ENCODE data around the gene LHX4. TPM values are rescaled to one million over a fixed set of nuclear protein-coding genes. Genes with fewer than 3 reads are reported as not detected.

The LHX4 gene
- total RNA-seq, 3 donors from 2014 or later = 0.41 to 2.5 (median 0.89) TPM

- no peak overlapping the region for H3K4me3 ChIP-seq
- no peaks in the 10 kb centered on the region for H3K36me3 ChIP-seq (ENCODE audit: low read depth)
- intact Hi-C loops (cut with DNase I, micrococcal nuclease) = no loop called here
- DNase-seq (no peak), ATAC-seq (no peak)
- no peaks in the 10 kb centered on the region for H3K9me3 ChIP-seq
- TF ChIP-seq CTCF (IDR thresholded peaks at IDR 0.05) = no peak
- no peaks in the 10 kb centered on the region for H3K4me1 ChIP-seq (ENCODE audit: low read depth)
These were observed 32.8 kb downstream of the LHX4 start for GRCh38 chr1:180262628-180263488.

DNA sequence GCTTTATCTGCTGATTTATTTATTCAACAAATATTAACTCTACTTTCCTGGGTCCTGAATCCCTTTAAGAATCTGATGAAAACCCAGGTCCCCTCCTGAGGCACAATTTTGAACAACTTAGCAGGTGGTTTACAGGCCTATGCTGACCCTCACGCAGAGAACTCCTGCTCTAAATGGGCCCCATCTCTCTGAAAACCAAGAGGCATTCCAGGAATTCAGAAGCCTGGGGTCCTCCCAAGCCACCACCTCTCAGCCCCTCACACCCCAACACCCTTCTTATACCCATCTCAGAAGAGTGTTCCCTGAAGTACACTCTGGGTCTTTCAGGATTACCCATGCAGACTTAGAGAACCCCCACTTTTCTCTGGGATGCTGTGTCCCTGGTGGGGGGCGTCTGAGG is 34.5 kb downstream of the LHX4 start:
- no peak for DNase-seq
- intact Hi-C loops (cut with DNase I, micrococcal nuclease) = no loop called here

DNA sequence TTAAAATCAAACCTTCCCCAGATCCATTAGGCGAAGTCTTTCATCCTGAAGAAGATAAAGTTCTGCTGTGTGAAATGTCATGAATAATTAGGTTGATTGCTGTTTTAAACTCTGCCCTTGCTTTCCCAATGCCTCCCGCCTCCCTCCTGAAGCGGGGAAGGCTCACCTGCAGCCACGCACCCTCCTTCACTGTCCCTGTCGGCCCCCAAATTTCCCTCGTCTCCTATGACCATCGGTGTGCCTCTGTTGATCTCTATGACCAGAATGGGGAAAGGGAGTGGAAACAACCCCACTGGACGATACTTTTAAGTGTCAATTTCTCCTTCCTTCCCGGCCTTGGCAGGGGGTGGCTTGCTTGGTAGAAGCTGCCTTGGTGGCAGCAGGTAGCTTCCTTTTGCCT is 35.1 kb downstream of the LHX4 start:
- no peaks in the 10 kb centered on the region for H3K4me1 ChIP-seq (ENCODE audit: low read depth)
- no peak for ATAC-seq
- no peaks in the 10 kb centered on the region for H3K9me3 ChIP-seq
- no peak for TF ChIP-seq CTCF (IDR thresholded peaks at IDR 0.05)
- no peak for DNase-seq
- H3K4me3 ChIP-seq = no peak overlapping the region
- H3K36me3 ChIP-seq (ENCODE audit: low read depth) = no peaks in the 10 kb centered on the region
- intact Hi-C loops (cut with DNase I, micrococcal nuclease) = no loop called here

More for the DNA sequence above, 34.5 kb downstream of the LHX4 start:
- no peak for ATAC-seq
- no peak overlapping the region for H3K4me3 ChIP-seq
- H3K9me3 ChIP-seq = no peaks in the 10 kb centered on the region
- H3K4me1 ChIP-seq (ENCODE audit: low read depth) = no peaks in the 10 kb centered on the region
- no peaks in the 10 kb centered on the region for H3K36me3 ChIP-seq (ENCODE audit: low read depth)
- no peak for TF ChIP-seq CTCF (IDR thresholded peaks at IDR 0.05)

GRCh38 chr1:180265871-180266270 is 35.8 kb downstream of the LHX4 start:
- DNase-seq (no peak), ATAC-seq (no peak)
- peaks cover 4% of the 10 kb centered on the region for H3K4me1 ChIP-seq (ENCODE audit: low read depth)
- no peaks in the 10 kb centered on the region for H3K36me3 ChIP-seq (ENCODE audit: low read depth)
- intact Hi-C loops (cut with DNase I, micrococcal nuclease) = no loop called here
- no peak overlapping the region for H3K4me3 ChIP-seq
- H3K9me3 ChIP-seq = no peaks in the 10 kb centered on the region
- TF ChIP-seq CTCF (IDR thresholded peaks at IDR 0.05) = no peak

DNA sequence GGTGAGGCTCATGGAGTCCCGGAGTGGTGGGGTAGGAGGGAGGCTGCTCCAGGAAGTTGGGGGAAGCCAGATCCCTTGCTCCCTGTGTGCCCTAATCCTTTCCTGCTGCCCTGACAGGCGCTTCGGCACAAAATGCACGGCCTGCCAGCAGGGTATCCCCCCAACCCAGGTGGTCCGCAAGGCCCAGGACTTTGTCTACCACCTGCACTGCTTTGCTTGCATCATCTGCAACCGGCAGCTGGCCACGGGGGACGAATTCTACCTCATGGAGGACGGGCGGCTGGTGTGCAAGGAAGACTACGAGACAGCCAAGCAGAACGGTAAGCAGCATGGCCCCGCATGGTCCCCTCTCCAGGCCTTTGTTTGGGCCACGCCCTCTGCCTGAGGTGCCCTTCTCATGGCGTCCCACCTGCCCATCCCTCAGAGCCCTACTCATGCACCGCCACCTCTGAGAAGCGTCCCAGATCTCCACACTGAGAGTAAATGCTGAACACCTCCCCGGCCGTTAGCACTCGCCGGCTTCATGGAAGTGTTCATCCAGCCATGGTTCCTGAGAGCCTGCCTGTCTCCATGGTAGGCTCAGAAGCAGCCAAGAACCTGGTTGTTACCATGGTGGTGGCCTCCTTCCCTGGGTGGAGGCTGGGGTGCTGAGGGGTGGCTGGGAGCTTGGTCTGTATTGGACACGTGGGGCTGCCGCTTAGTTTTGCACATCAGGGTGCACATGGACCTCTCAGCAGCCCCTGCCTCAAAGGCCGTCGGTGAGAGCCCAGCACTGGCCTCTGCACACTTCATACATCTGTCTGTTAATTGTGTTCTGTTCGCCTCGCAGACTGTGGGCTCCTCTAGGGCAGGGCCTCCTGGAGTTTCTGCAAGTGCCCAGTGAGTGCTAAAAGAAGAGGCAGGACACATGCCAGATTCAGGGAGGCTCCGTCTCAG is 36.5 kb downstream of the LHX4 start:
- TF ChIP-seq CTCF (IDR thresholded peaks at IDR 0.05) = no peak
- H3K4me3 ChIP-seq = no peak overlapping the region
- DNase-seq = no peak
- no peaks in the 10 kb centered on the region for H3K36me3 ChIP-seq (ENCODE audit: low read depth)
- intact Hi-C loops (cut with DNase I, micrococcal nuclease) = no loop called here
- H3K4me1 ChIP-seq (ENCODE audit: low read depth) = peaks cover 11% of the 10 kb centered on the region
- H3K9me3 ChIP-seq = no peaks in the 10 kb centered on the region
- no peak for ATAC-seq
